ENCODE measurements around the gene TMEM203.

GRCh38 chr9:137206602-137207001 is 1.2 kb upstream of the TMEM203 start:
- TF ChIP-seq CTCF (IDR thresholded peaks at IDR 0.05; ENCODE audit: low read length): no peak
- no peak for TF ChIP-seq EZH2phosphoT487 (IDR thresholded peaks at IDR 0.05; ENCODE audit: low read length)
- no peak for TF ChIP-seq EZH2 (optimal IDR thresholded peaks at IDR 0.05; ENCODE audit: low read depth, low read length)
